GM23248 (cell line): ENCODE results near the gene CFAP54. TPM values are rescaled to one million over a fixed set of nuclear protein-coding genes. Genes with fewer than 3 reads are reported as not detected.
"Not testable (repeated sequence)": the region's sequence is repeated elsewhere in the genome, so short reads cannot be mapped to it uniquely, and the experiment has no call there.

Source experiments
- DNase-seq: peaks from one replicate; pipeline ENCODE4 v3.0.0-alpha.2; 2015
- H2AFZ ChIP-seq: fragments of 200-600 bp; sonication (generic); 2 replicates; pipeline ENCODE4 v1.6.1; 2016; ENCODE audit warnings: antibody characterized with exemption
- H3F3A ChIP-seq: fragments of 200-600 bp; sonication (generic); 2 replicates; pipeline ENCODE4 v1.6.1; 2016; ENCODE audit warnings: mild to moderate bottlenecking, antibody characterized with exemption, mixed run types; ENCODE audit not compliant: insufficient read depth
- H3K27ac ChIP-seq: fragments of 200-600 bp; sonication (generic); 2 replicates; pipeline ENCODE4 v1.5.1; 2016; ENCODE audit warnings: mild to moderate bottlenecking
- H3K27me3 ChIP-seq: fragments of 200-600 bp; sonication (generic); replicated peaks from 2 replicates; pipeline ENCODE4 v1.6.1; 2016; ENCODE audit warnings: mild to moderate bottlenecking; ENCODE audit not compliant: insufficient read depth
- H3K36me3 ChIP-seq: fragments of 200-600 bp; sonication (generic); 2 replicates; pipeline ENCODE4 v1.6.1; 2016; ENCODE audit warnings: low read depth, mild to moderate bottlenecking
- H3K4me1 ChIP-seq: fragments of 200-600 bp; sonication (generic); 2 replicates; pipeline ENCODE4 v1.6.1; 2016; ENCODE audit warnings: mild to moderate bottlenecking; ENCODE audit not compliant: insufficient read depth
- H3K4me2 ChIP-seq: fragments of 200-600 bp; sonication (generic); one replicate; pipeline ENCODE4 v1.6.1; 2016; ENCODE audit warnings: mild to moderate bottlenecking; ENCODE audit not compliant: unreplicated experiment
- H3K4me3 ChIP-seq: fragments of 200-600 bp; sonication (generic); 2 replicates; pipeline ENCODE4 v1.5.1; 2016; ENCODE audit warnings: mild to moderate bottlenecking
- H3K79me2 ChIP-seq: fragments of 200-600 bp; sonication (generic); 2 replicates; pipeline ENCODE4 v1.6.1; 2016; ENCODE audit warnings: mild to moderate bottlenecking; ENCODE audit not compliant: insufficient read depth
- H3K9ac ChIP-seq: fragments of 200-600 bp; sonication (generic); 2 replicates; pipeline ENCODE4 v1.6.1; 2016; ENCODE audit warnings: mild to moderate bottlenecking
- H3K9me2 ChIP-seq: fragments of 200-600 bp; sonication (generic); 2 replicates; pipeline ENCODE4 v1.6.1; 2016; ENCODE audit warnings: mixed run types, mild to moderate bottlenecking, moderate library complexity; ENCODE audit not compliant: insufficient read depth
- H3K9me3 ChIP-seq: fragments of 200-600 bp; sonication (generic); one replicate; pipeline ENCODE4 v1.6.1; 2017; ENCODE audit warnings: low read depth
- H4K20me1 ChIP-seq: fragments of 200-600 bp; sonication (generic); 2 replicates; pipeline ENCODE4 v1.6.0; 2016; ENCODE audit not compliant: insufficient read depth
- EZH2 ChIP-seq: fragments of 200-600 bp; sonication (generic); IDR thresholded peaks from 2 replicates; pipeline ENCODE4 v1.6.1; 2018; ENCODE audit warnings: antibody characterized with exemption, mild to moderate bottlenecking; ENCODE audit not compliant: insufficient read depth, poor library complexity, severe bottlenecking
- EZH2phosphoT487 ChIP-seq: fragments of 200-600 bp; sonication (generic); IDR thresholded peaks from 2 replicates; pipeline ENCODE4 v1.6.1; 2018; ENCODE audit warnings: antibody characterized with exemption, moderate library complexity, mild to moderate bottlenecking, low read depth; ENCODE audit not compliant: insufficient read depth
- WGBS, 2 experiments: methylation state at CpG; one replicate each; pipeline ENCODE4 v1.1.6; 2015 to 2017; ENCODE audit warnings: low lambda C conversion rate in 2 of 2, low coverage in 1 of 2; ENCODE audit errors: missing lambda C conversion rate in 2 of 2; 5-methylcytosine and 5-hydroxymethylcytosine counted together
- in situ Hi-C: fragments of 300-500 bp; cut with MboI; formaldehyde crosslinking; loops from 2 replicates; pipeline ENCODE4 v1.15.0; 2020
- polyA plus RNA-seq: library from polyadenylated mRNA; unstranded; fragments of >200 nt; fragmentation: Nextera tagmentation; extraction: Ambion mirVana; gene quantifications from 2 replicates; pipeline ENCODE4 v1.2.1, GENCODE V29; 2016
- total RNA-seq: library from RNA; depleted of rRNA; stranded (reverse); fragments of >200 nt; shearing (Covaris generic); gene quantifications from 2 replicates; pipeline ENCODE4 v1.2.3, GENCODE V29; 2014

CFAP54 gene
- total and polyA plus RNA-seq, 2 experiments from 2014 or later = 0.32 to 1.2 TPM

- Histone ChIP-seq H3K9me3 (no peaks in the 10 kb centered on the region), H3K9me2 (no peaks in the 10 kb centered on the region), H3K9ac (no peak overlapping the region), H3F3A (peaks cover 19% of the 10 kb centered on the region), H2AFZ (0 out of 2 replicates have a peak overlapping the region, but pooled peaks have one; percentile 13), H3K27me3 (no peaks in the 10 kb centered on the region), H4K20me1 (no peaks in the 10 kb centered on the region), H3K4me3 (no peak overlapping the region), H3K27ac (0 out of 2 replicates have a peak overlapping the region, but pooled peaks have one; percentile 9), H3K36me3 (no peaks in the 10 kb centered on the region), H3K4me1 (peaks cover 25% of the 10 kb centered on the region), H3K79me2 (no peaks in the 10 kb centered on the region), H3K4me2 (no peak overlapping the region)
- no peak for TF ChIP-seq EZH2phosphoT487
- TF ChIP-seq EZH2 = no peak
- in situ Hi-C loops = no loop called here
- peak; percentile 57 for DNase-seq
These were observed 3.7 kb downstream of the CFAP54 start for GRCh38 chr12:96493106-96493505.

- H3K4me2 ChIP-seq, H3K4me3 ChIP-seq, H3K27ac ChIP-seq, H3F3A ChIP-seq, DNase-seq, H3K27me3 ChIP-seq, H3K9me2 ChIP-seq, H4K20me1 ChIP-seq, H3K36me3 ChIP-seq, H3K79me2 ChIP-seq, in situ Hi-C loops, H3K9ac ChIP-seq, H2AFZ ChIP-seq, H3K9me3 ChIP-seq: not testable (repeated sequence)
- 97 to 99% methylated on average over 6 of the region's 6 CpGs for WGBS, 2 experiments
- peaks cover 14% of the 10 kb centered on the region for H3K4me1 ChIP-seq
These were observed 4.8 kb downstream of the CFAP54 start for GRCh38 chr12:96494154-96494553.

GRCh38 chr12:96495155-96495554 is 5.8 kb downstream of the CFAP54 start:
- TF ChIP-seq EZH2phosphoT487 (no peak), EZH2 (no peak)
- Histone ChIP-seq H3K79me2 (no peaks in the 10 kb centered on the region), H3K27me3 (no peaks in the 10 kb centered on the region), H2AFZ (no peak overlapping the region), H3K9me2 (no peaks in the 10 kb centered on the region), H4K20me1 (no peaks in the 10 kb centered on the region), H3K4me3 (no peak overlapping the region), H3K36me3 (no peaks in the 10 kb centered on the region), H3K4me1 (peaks cover 12% of the 10 kb centered on the region; the same call in 1 of the 2 replicates), H3F3A (peaks cover 13% of the 10 kb centered on the region), H3K4me2 (no peak overlapping the region), H3K9ac (no peak overlapping the region), H3K9me3 (no peaks in the 10 kb centered on the region), H3K27ac (no peak overlapping the region)
- DNase-seq = no peak
- WGBS, 2 experiments = 84% methylated on average over 11 of the region's 11 CpGs
- in situ Hi-C loops = no loop called here

GRCh38 chr12:96495841-96496545 is 6.6 kb downstream of the CFAP54 start:
- Histone ChIP-seq H3K4me1 (peaks cover 17% of the 10 kb centered on the region), H3K4me2 (no peak overlapping the region), H3K4me3 (no peak overlapping the region), H4K20me1 (no peaks in the 10 kb centered on the region), H3K27me3 (no peaks in the 10 kb centered on the region), H3K9ac (no peak overlapping the region), H3K9me3 (no peaks in the 10 kb centered on the region), H3K27ac (no peak overlapping the region), H2AFZ (no peak overlapping the region), H3K36me3 (no peaks in the 10 kb centered on the region), H3F3A (peaks cover 21% of the 10 kb centered on the region), H3K9me2 (no peaks in the 10 kb centered on the region), H3K79me2 (no peaks in the 10 kb centered on the region)
- WGBS, 2 experiments = 97 to 100% methylated on average over 2 of the region's 2 CpGs
- no peak for DNase-seq
- TF ChIP-seq EZH2 = no peak
- in situ Hi-C loops = no loop called here

GRCh38 chr12:96496944-96497343 is 7.6 kb downstream of the CFAP54 start:
- H3F3A ChIP-seq = peaks cover 30% of the 10 kb centered on the region
- H3K79me2 ChIP-seq = no peaks in the 10 kb centered on the region
- H3K9ac ChIP-seq = no peak overlapping the region
- no peaks in the 10 kb centered on the region for H3K36me3 ChIP-seq
- H4K20me1 ChIP-seq = no peaks in the 10 kb centered on the region
- no peaks in the 10 kb centered on the region for H3K27me3 ChIP-seq
- no peak overlapping the region for H3K27ac ChIP-seq
- no peak overlapping the region for H3K4me3 ChIP-seq
- no peaks in the 10 kb centered on the region for H3K9me2 ChIP-seq
- in situ Hi-C loops = no loop called here
- 92 to 97% methylated on average over 1 of the region's 1 CpG for WGBS, 2 experiments
- peaks cover 26% of the 10 kb centered on the region for H3K4me1 ChIP-seq
- no peak for DNase-seq
- no peak overlapping the region for H2AFZ ChIP-seq
- TF ChIP-seq EZH2 = no peak
- no peak for TF ChIP-seq EZH2phosphoT487
- H3K4me2 ChIP-seq = no peak overlapping the region
- no peaks in the 10 kb centered on the region for H3K9me3 ChIP-seq
